ENCODE results near the gene ATXN7L2. TPM values are rescaled to one million over a fixed set of nuclear protein-coding genes. Genes with fewer than 3 reads are reported as not detected.

Gene ATXN7L2
- total RNA-seq, 1 donor from 2014 or later: 5.5 TPM

DNA sequence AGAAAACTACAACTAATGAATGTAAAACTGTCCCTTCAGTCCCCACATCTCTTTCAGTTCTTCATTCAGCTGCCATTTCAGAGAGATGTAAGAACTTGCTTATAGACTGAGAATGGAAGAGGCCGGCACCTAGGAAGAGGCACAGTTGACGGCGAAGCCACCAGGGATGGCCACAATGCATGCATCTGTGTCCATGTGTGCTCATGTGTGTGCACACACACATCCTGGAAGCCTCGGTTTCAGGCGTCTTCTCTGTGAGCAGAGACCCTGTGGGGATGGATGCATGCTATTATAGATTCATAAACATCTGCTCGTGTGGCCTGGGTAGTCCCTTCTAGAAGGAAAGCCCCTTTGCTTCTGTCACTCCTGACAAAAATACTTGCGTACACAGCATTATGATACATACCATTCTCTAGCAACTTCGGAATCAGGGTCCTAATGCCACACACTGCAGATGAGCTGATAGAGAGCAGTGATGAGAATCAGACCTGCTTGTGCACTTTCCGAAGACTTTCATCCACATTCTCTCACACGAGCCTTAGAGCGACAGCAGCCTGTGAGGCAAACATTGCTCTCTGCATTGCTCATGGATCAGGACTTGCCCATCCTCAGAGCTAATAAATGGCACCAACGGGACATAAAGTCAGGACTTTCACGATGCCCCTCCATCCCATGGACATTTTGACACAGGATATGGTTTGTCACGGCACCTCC lies 43.5 kb downstream of the ATXN7L2 start:
- Mint-ChIP-seq H3K4me1 (ENCODE audit: low read depth, unreplicated experiment) (peaks cover 13% of the 10 kb centered on the region), H3K27me3 (ENCODE audit: low read depth, unreplicated experiment) (peaks cover 33% of the 10 kb centered on the region), H3K27ac (ENCODE audit: unreplicated experiment) (no peak overlapping the region), H3K9me3 (ENCODE audit: unreplicated experiment) (no peaks in the 10 kb centered on the region), H3K4me3 (ENCODE audit: unreplicated experiment) (no peak overlapping the region), H3K36me3 (ENCODE audit: low read depth, unreplicated experiment) (no peaks in the 10 kb centered on the region)
- no peak for FAIRE-seq
- H3K27ac ChIP-seq (ENCODE audit: low read depth, low read length): no peak overlapping the region
- H3K4me2 ChIP-seq (ENCODE audit: low read length): no peak overlapping the region
- no peaks in the 10 kb centered on the region for H3K36me3 ChIP-seq (ENCODE audit: insufficient read depth, low read length)
- peaks cover 3% of the 10 kb centered on the region for H3K4me1 ChIP-seq (ENCODE audit: insufficient read depth, low read length)
- H3K79me2 ChIP-seq (ENCODE audit: insufficient read depth, low read length): no peaks in the 10 kb centered on the region
- no peak overlapping the region for H3K9ac ChIP-seq (ENCODE audit: low read length)
- H3K9me3 ChIP-seq (ENCODE audit: insufficient read depth, low read depth, low read length): no peaks in the 10 kb centered on the region
- H3K4me3 ChIP-seq (ENCODE audit: insufficient read depth, low read depth, low read length): no peak overlapping the region
- no peak for DNase-seq (ENCODE audit: low read depth)
- no peaks in the 10 kb centered on the region for H4K20me1 ChIP-seq (ENCODE audit: insufficient read depth, low read length)
- TF ChIP-seq, protein P1, sequence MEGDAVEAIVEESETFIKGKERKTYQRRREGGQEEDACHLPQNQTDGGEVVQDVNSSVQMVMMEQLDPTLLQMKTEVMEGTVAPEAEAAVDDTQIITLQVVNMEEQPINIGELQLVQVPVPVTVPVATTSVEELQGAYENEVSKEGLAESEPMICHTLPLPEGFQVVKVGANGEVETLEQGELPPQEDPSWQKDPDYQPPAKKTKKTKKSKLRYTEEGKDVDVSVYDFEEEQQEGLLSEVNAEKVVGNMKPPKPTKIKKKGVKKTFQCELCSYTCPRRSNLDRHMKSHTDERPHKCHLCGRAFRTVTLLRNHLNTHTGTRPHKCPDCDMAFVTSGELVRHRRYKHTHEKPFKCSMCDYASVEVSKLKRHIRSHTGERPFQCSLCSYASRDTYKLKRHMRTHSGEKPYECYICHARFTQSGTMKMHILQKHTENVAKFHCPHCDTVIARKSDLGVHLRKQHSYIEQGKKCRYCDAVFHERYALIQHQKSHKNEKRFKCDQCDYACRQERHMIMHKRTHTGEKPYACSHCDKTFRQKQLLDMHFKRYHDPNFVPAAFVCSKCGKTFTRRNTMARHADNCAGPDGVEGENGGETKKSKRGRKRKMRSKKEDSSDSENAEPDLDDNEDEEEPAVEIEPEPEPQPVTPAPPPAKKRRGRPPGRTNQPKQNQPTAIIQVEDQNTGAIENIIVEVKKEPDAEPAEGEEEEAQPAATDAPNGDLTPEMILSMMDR (IDR thresholded peaks at IDR 0.05; ENCODE audit: insufficient read depth, low read depth, low read length): no peak
- no peak for TF ChIP-seq EZH2 (IDR thresholded peaks at IDR 0.05; ENCODE audit: insufficient read depth, low read length)
- peaks cover 18% of the 10 kb centered on the region for H3K27me3 ChIP-seq (ENCODE audit: insufficient read depth, low read length)
- no peak overlapping the region for H2AFZ ChIP-seq (ENCODE audit: low read depth, low read length)

DNA sequence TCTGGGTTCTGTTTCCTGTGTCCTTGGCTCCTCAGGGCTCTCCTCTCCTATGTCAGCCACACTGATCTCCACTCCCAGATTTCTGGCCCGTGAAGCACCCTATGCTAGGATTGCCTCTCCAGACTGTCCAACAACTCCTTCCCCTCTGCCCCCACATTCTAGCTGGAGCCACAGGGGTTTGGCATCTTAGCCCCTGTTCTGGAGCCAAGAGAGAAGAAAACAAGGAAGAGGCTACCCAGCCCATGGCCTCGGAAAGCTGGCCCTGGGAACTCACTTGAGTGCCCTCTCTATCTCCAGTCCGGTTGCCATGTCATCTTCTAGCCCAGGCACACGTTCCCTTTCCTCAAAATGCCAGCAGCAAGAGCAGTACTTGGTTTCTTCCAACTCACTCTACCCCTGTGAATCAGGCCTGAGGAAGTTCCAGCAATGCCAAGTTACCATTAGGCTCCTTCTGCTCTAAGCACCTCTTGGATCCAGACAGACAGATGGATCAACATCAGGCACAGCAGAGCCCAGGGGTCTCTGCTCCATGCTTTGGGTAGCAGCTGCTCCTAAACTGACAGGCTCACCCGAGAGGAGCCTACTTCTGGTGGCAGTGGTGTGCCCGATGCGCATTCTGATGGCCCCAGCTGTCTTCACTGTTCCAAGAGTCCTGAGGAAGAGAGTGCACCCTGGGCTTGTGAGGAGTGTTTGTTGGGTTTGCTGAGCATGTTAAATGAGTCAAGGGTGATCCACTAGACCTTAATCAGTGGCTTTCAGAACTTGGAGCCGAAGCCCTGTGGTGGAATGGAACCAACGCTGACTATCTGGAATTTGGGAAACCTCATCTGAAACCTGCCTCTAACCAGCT lies 44.4 kb downstream of the ATXN7L2 start:
- Histone ChIP-seq H3K4me2 (ENCODE audit: low read length) (no peak overlapping the region), H3K79me2 (ENCODE audit: insufficient read depth, low read length) (no peaks in the 10 kb centered on the region), H3K4me1 (ENCODE audit: insufficient read depth, low read length) (peaks cover 6% of the 10 kb centered on the region), H3K36me3 (ENCODE audit: insufficient read depth, low read length) (no peaks in the 10 kb centered on the region), H3K4me3 (ENCODE audit: insufficient read depth, low read depth, low read length) (no peak overlapping the region), H3K9ac (ENCODE audit: low read length) (no peak overlapping the region), H4K20me1 (ENCODE audit: insufficient read depth, low read length) (no peaks in the 10 kb centered on the region), H3K9me3 (ENCODE audit: insufficient read depth, low read depth, low read length) (no peaks in the 10 kb centered on the region), H3K27me3 (ENCODE audit: insufficient read depth, low read length) (peaks cover 11% of the 10 kb centered on the region), H2AFZ (ENCODE audit: low read depth, low read length) (no peak overlapping the region), H3K27ac (ENCODE audit: low read depth, low read length) (no peak overlapping the region)
- peaks cover 27% of the 10 kb centered on the region for H3K27me3 Mint-ChIP-seq (ENCODE audit: low read depth, unreplicated experiment)
- no peak for TF ChIP-seq EZH2 (IDR thresholded peaks at IDR 0.05; ENCODE audit: insufficient read depth, low read length)
- TF ChIP-seq, protein P1 (IDR thresholded peaks at IDR 0.05; ENCODE audit: insufficient read depth, low read depth, low read length): no peak
- no peak for DNase-seq (ENCODE audit: low read depth)
- no peaks in the 10 kb centered on the region for H3K9me3 Mint-ChIP-seq (ENCODE audit: unreplicated experiment)
- H3K4me1 Mint-ChIP-seq (ENCODE audit: low read depth, unreplicated experiment): peaks cover 18% of the 10 kb centered on the region
- no peak for FAIRE-seq
- no peak overlapping the region for H3K27ac Mint-ChIP-seq (ENCODE audit: unreplicated experiment)
- H3K36me3 Mint-ChIP-seq (ENCODE audit: low read depth, unreplicated experiment): no peaks in the 10 kb centered on the region
- H3K4me3 Mint-ChIP-seq (ENCODE audit: unreplicated experiment): no peak overlapping the region
